ENCODE results near the gene ARMC7. TPM values are rescaled to one million over a fixed set of nuclear protein-coding genes. Genes with fewer than 3 reads are reported as not detected.

ARMC7 gene
- total and polyA plus RNA-seq, 11 donors = 3.9 to 7.9 (median 5.2) TPM

GRCh38 chr17:75061618-75062017, 48.2 kb upstream of the ARMC7 start:
- WGBS, 4 donors = 84 to 89% (median 87%) methylated on average over 3 to 8 of the region's 8 CpGs

GRCh38 chr17:75063201-75063600, 46.6 kb upstream of the ARMC7 start:
- Histone ChIP-seq H3K27me3 (no peaks in the 10 kb centered on the region), H3K36me3 (peaks cover 0 to 64% (median 54%) of the 10 kb centered on the region in 9 donors), H3K4me1 (peaks cover 0 to 21% (median 12%) of the 10 kb centered on the region in 12 donors), H3K9me3 (no peaks in the 10 kb centered on the region), H3K4me3 (no peak overlapping the region), H3K27ac (no peak overlapping the region)
- ATAC-seq = no peak
- TF ChIP-seq POLR2A (IDR thresholded peaks at IDR 0.05) (no peak), CTCF (IDR thresholded peaks at IDR 0.05) (no peak)
- intact Hi-C loops (cut with DNase I) = loop anchor here in 6 of 10 donors (5.0 to 10.0 kb wide), 4 partner anchors 39 to 142 kb away; partner anchors contain the start of genes NUP85 (in 3 of the 6) and ARMC7 (in 1 of the 6)
- no peak for DNase-seq
- WGBS, 4 donors = 86 to 91% (median 90%) methylated on average over 13 of the region's 13 CpGs

More at GRCh38 chr17:75061618-75062017, 48.2 kb upstream of the ARMC7 start:
- Histone ChIP-seq H3K27me3 (no peaks in the 10 kb centered on the region), H3K36me3 (peaks cover 0 to 71% (median 60%) of the 10 kb centered on the region in 9 donors), H3K4me3 (no peak overlapping the region), H3K9me3 (no peaks in the 10 kb centered on the region), H3K27ac (peak overlapping the region in 1 of 12 donors; percentile 80), H3K4me1 (peaks cover 0 to 21% (median 12%) of the 10 kb centered on the region in 12 donors)
- TF ChIP-seq CTCF (IDR thresholded peaks at IDR 0.05) (no peak), POLR2A (IDR thresholded peaks at IDR 0.05) (no peak)
- intact Hi-C loops (cut with DNase I) = loop anchor here in 6 of 10 donors (2.0 to 10.0 kb wide), 5 partner anchors 41 to 143 kb away; partner anchors contain the start of genes NUP85 (in 3 of the 6) and ARMC7 (in 2 of the 6)
- DNase-seq = no peak
- no peak for ATAC-seq

- 70 to 94% (median 93%) methylated on average over 3 of the region's 3 CpGs for WGBS, 4 donors
- DNase-seq = no peak
Measured at GRCh38 chr17:75063626-75064025, 46.1 kb upstream of the ARMC7 start.

More at GRCh38 chr17:75063626-75064025, 46.1 kb upstream of the ARMC7 start:
- Histone ChIP-seq H3K9me3 (no peaks in the 10 kb centered on the region), H3K27ac (no peak overlapping the region), H3K27me3 (no peaks in the 10 kb centered on the region), H3K4me3 (no peak overlapping the region), H3K36me3 (peaks cover 0 to 62% (median 54%) of the 10 kb centered on the region in 9 donors), H3K4me1 (peaks cover 0 to 21% (median 12%) of the 10 kb centered on the region in 12 donors)
- no peak for ATAC-seq
- intact Hi-C loops (cut with DNase I) = loop anchor here in 6 of 10 donors (5.0 to 10.0 kb wide), 4 partner anchors 39 to 141 kb away; partner anchors contain the start of genes NUP85 (in 3 of the 6) and ARMC7 (in 1 of the 6)
- no peak for TF ChIP-seq CTCF (IDR thresholded peaks at IDR 0.05)
- TF ChIP-seq POLR2A (IDR thresholded peaks at IDR 0.05) = no peak

All from heart left ventricle (tissue), 16 donors.